GM19468 (cell line): ENCODE measurements around the gene FASN.

ENCODE experiments used
- ATAC-seq: cut with Tn5 transposase; IDR thresholded peaks from one replicate; pipeline ENCODE4 v1.9.1; 2021; ENCODE audit warnings: mild to moderate bottlenecking, moderate library complexity, moderate number of reproducible peaks; ENCODE audit not compliant: unreplicated experiment; ENCODE audit errors: extremely low read depth

The FASN gene

GRCh38 chr17:82118168-82118814 is 20.3 kb upstream of the FASN start:
- ATAC-seq, result no peak

- ATAC-seq, result no peak
These were observed 19.4 kb upstream of the FASN start for GRCh38 chr17:82117139-82118090.

DNA sequence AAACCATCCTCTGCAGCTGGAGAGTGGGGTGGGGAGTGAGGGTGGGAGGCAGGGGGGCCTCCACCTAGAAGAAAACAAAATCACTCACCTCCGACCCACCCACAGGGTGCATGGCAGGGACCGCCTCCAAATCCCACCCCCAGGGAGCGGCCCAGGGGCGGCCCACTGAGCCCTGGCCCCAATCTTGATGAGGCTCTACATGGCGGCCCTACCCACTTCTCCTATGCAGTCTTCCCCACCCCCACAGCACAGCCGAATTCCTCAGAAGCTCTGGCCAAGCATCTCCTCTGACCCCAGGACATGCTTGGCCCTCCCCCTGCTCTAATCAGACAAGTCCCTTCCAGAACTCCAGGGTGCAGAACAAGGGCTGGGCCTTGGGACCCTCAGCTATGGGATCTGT is 18.2 kb upstream of the FASN start:
- ATAC-seq, result no peak

DNA sequence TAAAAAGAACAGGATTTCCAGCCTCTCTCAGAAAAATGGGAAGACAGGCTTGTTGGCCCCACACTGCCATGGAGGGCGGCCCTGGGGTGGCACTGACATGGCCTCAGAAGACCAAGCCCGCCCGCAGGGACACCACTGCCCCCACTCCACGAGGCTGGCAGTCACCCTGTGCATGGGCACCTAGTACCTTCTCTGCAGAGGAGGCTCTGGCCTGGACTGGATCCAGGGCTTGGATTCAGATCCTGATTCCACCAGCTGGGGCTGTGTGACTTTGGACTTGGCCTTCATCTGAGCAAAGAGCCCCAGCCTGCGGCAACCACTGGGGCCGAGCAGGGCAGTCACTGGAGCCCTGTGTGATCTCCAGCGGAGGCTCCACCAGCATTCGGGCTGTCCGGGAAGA is 16.8 kb upstream of the FASN start:
- no peak for ATAC-seq

DNA sequence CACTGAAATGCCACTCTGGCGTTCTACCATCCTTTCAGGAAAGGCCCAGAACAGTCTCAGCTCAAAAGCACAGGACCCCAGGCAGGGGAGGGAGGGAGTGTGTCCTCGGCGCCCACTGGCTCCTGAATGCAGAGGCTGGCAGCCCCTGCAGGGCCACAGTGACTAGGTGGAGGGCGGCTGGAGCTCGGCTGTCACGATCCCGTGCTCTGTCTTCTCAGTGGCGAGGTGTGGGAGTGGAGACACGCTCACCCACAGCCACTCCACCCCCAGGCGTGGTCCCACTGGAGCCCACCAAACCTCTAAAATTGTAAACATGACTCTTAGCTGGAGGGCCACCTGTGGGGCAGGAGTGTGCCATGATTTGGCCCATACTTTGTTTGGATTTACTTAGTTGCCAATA is 16.4 kb upstream of the FASN start:
- ATAC-seq, result no peak

DNA sequence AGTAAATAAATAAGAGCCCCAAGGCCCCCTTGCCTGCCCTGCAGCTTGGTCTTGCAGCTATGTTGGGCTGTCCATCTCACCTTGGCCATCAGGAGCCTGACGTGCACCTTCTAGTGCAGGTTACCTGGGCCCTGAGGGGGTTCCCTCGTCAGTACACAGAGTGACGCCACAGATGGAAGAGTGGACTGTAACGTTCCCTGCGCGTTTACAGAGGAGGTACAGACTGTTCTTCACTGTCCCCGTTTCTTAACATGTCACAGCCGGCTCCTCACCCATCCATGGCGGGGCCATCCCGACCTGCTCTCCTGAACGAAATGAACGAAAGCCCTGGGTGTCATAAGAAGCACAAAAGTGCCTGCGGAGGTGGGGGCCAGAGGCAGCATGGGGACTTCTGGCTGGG is 15.9 kb upstream of the FASN start:
- no peak for ATAC-seq

GRCh38 chr17:82113422-82113821 is 15.4 kb upstream of the FASN start:
- no peak for ATAC-seq

DNA sequence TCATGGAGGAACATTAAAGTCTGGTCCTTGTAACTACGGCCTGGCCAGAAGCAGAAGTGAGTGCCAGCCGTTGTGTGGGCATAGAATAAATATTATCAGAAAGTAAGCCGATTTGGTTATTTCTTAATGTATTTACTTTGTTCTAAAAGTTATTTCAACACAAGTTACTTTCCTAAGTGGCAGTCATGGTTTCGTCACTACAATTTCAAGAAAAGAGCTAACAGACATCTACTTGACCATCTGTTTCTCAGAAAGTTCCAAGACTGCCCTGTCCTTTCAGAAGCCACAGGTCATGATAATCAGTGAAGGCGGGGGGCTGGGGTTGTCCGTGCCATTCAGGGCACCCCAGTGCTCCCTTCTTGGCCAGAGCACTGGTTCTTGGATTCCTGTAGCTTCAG is 14.9 kb upstream of the FASN start:
- ATAC-seq, result no peak

DNA sequence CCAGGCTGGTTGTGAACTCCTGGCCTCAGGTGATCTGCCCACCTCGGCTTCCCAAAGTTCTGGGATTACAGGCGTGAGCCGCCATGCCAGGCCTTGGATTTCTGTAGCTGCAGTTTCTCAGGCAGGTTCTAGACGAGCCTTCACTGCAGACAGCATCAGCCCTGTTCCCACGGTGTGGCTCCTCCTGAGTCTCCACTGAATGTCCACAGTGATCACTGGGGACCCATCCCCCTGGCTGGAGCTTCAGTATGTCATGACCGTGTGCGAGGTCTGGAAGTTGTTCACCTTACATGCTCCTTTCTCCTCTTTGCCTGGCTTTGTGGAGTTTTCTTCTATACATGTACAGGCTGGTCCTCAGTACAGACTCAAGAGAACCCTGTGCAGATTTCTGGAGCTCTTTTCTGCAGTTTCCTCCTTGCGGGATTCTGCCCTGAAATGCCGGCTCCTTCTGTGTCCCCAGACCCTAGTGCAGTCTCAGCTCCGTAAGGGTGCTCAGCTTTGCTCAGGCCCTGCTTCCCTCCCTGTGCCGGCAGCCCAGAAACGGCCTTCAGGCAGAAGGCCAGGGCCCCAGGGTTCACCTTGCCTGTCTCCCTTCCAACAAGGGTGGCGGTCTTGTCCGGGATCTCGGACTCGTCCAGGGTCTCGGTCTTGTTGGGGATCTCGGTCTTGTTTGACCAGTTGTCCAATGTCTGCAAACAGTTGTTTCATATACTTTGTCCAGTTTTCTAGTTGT is 14.3 kb upstream of the FASN start:
- ATAC-seq, result no peak

DNA sequence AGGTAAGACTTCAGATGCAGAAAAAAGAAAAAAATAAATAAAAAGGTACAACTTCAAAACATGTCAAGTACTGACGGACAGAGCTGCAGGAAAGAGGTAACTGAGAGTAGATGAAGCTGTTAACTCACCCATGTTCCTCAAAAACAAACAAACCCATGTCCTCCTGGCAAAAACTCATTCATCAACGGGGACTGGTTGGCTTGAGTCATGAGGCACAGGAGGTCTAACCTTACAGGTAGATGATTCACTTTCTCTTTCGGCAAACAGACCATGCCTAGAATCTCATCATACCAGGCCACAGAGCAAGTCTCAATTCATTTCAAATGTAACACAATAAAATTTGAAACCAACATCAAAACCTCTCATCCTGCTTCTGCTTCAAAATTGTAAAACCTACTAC is 12.3 kb upstream of the FASN start:
- no peak for ATAC-seq

- ATAC-seq, result no peak
These were observed 11.0 kb upstream of the FASN start for GRCh38 chr17:82108961-82109475.

GRCh38 chr17:82108496-82108945 is 10.5 kb upstream of the FASN start:
- no peak for ATAC-seq

DNA sequence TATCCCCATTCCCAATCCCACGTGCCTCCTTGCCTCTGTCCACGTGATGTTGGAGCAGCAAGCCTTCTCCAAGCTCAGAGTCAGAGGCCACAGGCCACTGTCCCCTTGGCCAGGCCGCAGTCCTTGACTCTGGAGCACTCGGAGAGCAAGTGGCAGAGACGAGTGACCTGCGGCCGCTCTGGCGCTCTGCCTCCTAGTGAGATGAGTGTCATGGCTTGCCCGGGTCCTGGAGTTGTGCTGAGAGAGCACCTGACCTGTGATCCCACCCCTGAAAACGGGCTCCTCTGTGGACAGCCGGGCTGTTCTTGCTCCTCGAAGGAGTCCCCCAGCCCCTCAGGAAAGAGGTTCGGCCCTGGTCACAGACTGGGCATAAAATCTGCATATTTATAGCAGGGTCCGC is 10.0 kb upstream of the FASN start:
- ATAC-seq, result no peak

GRCh38 chr17:82107341-82107860 is 9.4 kb upstream of the FASN start:
- ATAC-seq, result no peak

GRCh38 chr17:82106688-82107305 is 8.8 kb upstream of the FASN start:
- no peak for ATAC-seq

- peak; percentile 47 for ATAC-seq
These were observed 8.0 kb upstream of the FASN start for GRCh38 chr17:82105882-82106687.

- no peak for ATAC-seq
These were observed 7.4 kb upstream of the FASN start for GRCh38 chr17:82105417-82105881.

GRCh38 chr17:82104797-82105416 is 6.9 kb upstream of the FASN start:
- ATAC-seq, result no peak
